Neuron (in vitro differentiated cells): ENCODE measurements around the gene METAP2.
"Not testable (repeated sequence)": the region's sequence is repeated elsewhere in the genome, so short reads cannot be mapped to it uniquely, and the experiment has no call there.

ENCODE experiments used
- H2AFZ ChIP-seq: one replicate; pipeline ENCODE4 v1.6.1; 2013; ENCODE audit warnings: low read depth, mild to moderate bottlenecking, inconsistent platforms, low read length, moderate library complexity
- H3K27me3 ChIP-seq: one replicate; pipeline ENCODE4 v1.6.1; 2013; ENCODE audit warnings: low read length; ENCODE audit not compliant: insufficient read depth
- H3K36me3 ChIP-seq: one replicate; pipeline ENCODE4 v1.6.1; 2013; ENCODE audit warnings: low read length; ENCODE audit not compliant: insufficient read depth
- H3K4me1 ChIP-seq: one replicate; pipeline ENCODE4 v1.6.1; 2013; ENCODE audit warnings: low read length; ENCODE audit not compliant: insufficient read depth
- H3K4me3 ChIP-seq: 2 replicates; pipeline ENCODE4 v1.5.1; 2013; ENCODE audit warnings: mild to moderate bottlenecking, low read length, moderate library complexity
- H3K9me3 ChIP-seq: one replicate; pipeline ENCODE4 v1.6.1; 2013; ENCODE audit warnings: low read length

Gene METAP2

DNA sequence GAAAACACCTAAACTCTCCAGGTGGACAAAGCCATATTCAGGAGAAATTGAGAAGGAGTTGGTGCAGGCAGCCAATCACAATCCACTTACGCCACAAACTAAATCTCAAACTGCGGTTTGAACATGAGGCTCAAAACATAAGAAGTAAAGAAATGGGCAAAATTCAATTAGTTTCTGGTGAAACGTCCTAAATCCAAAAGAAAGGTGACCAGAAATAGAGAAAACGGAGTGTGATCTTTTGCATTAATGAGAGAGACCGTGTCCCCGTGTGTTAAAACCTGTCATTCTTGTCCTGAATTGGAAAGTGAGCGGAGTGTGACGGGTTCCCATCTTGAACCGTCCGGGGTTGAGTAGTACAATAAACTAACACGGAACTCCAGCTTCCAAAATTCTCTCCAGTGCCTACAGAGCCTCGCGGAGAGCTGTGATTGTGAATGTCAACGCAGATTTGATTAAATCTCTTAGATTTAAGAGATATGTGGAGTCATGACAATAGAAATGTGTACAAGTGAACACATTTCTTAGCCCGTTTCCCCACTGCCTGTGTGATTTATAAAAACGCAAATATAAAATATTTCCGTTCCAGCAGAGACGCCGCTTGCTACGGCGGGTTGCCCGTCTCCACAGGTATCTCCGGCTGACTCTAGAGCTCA lies 595 bp upstream of the METAP2 start:
- Histone ChIP-seq H3K4me3 (peak overlapping the region; percentile 78), H2AFZ (peak overlapping the region; percentile 92), H3K27me3 (peaks cover 2% of the 10 kb centered on the region), H3K36me3 (peaks cover 26% of the 10 kb centered on the region), H3K4me1 (peaks cover 15% of the 10 kb centered on the region), H3K9me3 (no peaks in the 10 kb centered on the region)

DNA sequence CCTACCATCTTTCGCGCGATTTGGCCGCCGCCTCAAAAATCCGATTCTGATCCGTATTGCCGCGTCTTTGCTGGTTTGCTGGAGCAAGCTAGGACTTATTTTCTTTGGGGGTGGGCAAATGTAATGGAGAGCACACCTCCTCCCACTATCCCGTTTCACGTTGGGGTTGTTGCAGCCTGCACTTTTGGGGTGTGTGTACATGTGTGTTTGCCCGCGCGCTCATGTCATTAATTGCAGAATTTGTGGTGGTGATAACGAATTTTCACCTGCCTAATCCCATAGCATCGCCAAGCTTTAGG lies 657 bp downstream of the METAP2 start:
- H3K9me3 ChIP-seq: no peaks in the 10 kb centered on the region
- peaks cover 15% of the 10 kb centered on the region for H3K4me1 ChIP-seq
- H3K4me3 ChIP-seq: peak overlapping the region; percentile 78
- H2AFZ ChIP-seq: no peak overlapping the region
- peaks cover 37% of the 10 kb centered on the region for H3K36me3 ChIP-seq
- no peaks in the 10 kb centered on the region for H3K27me3 ChIP-seq

DNA sequence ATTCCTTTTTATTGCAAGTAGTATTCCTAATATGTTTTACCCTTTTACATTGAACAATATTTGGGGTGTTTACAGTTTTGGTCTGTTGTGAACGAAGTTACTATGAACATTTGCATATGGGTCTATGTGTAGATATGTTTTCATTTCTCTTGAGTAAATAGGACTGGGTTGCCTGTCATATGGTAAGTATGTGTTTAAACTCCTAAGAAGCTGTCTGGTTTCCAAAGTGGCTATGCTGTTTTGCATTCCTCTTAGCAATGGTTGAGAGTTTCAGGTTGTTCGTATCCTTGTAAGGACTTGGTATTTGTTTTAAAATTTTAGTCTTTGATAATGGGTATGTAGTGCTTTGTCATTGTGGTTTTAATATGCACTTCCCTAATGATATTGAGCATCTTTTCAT lies 6.3 kb downstream of the METAP2 start:
- Histone ChIP-seq H3K4me1 (peaks cover 6% of the 10 kb centered on the region), H3K27me3 (no peaks in the 10 kb centered on the region), H2AFZ (no peak overlapping the region), H3K36me3 (peaks cover 62% of the 10 kb centered on the region), H3K9me3 (no peaks in the 10 kb centered on the region), H3K4me3 (no peak overlapping the region)

DNA sequence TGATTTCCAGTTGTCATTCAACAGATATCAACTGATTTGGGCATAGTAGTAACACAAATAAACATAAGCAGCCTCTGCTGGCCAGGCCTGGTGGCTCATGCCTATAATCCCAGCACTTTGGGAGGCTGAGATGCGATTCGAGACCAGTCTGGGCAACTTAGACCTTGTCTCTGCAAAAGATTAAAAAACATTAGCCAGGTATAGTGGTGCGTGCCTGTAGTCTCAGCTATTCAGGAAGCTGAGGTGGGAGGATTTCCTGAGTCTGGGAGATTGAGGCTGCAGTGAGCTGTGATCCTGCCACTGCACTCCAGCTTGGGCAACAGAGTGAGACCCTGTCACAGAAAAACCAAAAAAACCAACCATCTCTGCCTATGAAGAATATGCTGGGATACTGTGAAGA lies 7.1 kb downstream of the METAP2 start:
- H3K27me3 ChIP-seq: no peaks in the 10 kb centered on the region
- H3K4me3 ChIP-seq: no peak overlapping the region
- no peaks in the 10 kb centered on the region for H3K9me3 ChIP-seq
- no peaks in the 10 kb centered on the region for H3K4me1 ChIP-seq
- peaks cover 65% of the 10 kb centered on the region for H3K36me3 ChIP-seq
- no peak overlapping the region for H2AFZ ChIP-seq

DNA sequence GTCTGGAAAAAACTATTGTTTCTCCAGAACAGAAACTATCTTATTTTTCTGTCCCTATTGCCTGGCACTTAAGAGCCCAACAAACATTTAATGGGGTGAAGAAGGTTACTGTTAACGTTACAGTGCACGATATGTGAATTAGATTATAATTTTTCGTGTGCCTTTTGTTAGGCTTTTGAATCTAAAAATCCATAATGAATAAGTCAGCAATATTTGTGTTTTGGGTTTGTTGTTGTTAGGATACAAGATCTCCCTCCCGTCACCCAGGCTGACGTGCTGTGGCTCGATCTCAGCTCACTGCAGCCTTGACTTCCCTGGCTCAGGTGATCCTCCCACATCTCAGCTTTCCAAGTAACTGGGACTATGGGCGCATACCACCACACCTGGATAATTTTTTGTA lies 7.9 kb downstream of the METAP2 start:
- no peak overlapping the region for H3K4me3 ChIP-seq
- no peaks in the 10 kb centered on the region for H3K9me3 ChIP-seq
- no peaks in the 10 kb centered on the region for H3K27me3 ChIP-seq
- H3K36me3 ChIP-seq: peaks cover 66% of the 10 kb centered on the region
- no peak overlapping the region for H2AFZ ChIP-seq
- H3K4me1 ChIP-seq: no peaks in the 10 kb centered on the region

DNA sequence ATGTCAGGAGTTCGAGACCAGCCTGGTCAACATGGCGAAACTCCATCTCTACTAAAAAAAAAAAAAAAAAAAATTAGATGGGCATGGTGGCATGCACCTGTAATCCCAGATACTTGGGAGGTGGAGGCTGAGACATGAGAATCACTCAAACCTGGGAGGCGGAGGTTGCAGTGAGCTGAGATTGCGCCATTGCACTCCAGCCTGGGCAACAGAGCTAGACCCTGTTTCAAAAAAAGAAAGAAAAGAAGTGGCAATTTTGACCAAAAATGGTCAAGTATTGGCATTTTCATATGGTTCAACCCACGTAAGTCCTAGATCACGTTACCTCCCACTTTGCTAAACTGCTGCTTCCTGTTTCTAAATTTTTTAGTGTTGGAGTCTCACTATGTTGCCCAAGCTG lies 8.6 kb downstream of the METAP2 start:
- H2AFZ ChIP-seq, H3K4me1 ChIP-seq, H3K4me3 ChIP-seq, H3K27me3 ChIP-seq, H3K9me3 ChIP-seq: not testable (repeated sequence)
- H3K36me3 ChIP-seq: peaks cover 65% of the 10 kb centered on the region

DNA sequence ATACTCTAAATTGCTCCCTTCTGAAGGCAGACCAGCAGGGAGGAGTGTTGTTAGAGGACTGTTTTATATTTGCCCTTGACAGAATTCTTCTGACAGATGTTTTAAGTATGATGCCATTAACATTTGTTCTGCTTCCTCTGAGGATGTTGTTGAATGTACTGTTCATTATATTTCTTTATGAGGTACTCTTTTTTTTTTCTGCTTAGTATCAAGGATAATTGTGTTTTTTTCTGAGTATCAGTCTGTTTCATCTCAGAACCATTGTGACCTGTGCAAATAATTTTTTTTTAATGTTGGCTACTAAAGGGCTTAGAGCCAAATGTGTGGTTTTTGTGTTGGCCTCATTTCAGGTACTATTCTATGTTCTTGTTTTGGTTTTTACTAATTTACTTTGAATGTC lies 10.6 kb downstream of the METAP2 start:
- Histone ChIP-seq H2AFZ (no peak overlapping the region), H3K9me3 (no peaks in the 10 kb centered on the region), H3K4me3 (no peak overlapping the region), H3K36me3 (peaks cover 52% of the 10 kb centered on the region), H3K4me1 (no peaks in the 10 kb centered on the region), H3K27me3 (no peaks in the 10 kb centered on the region)

DNA sequence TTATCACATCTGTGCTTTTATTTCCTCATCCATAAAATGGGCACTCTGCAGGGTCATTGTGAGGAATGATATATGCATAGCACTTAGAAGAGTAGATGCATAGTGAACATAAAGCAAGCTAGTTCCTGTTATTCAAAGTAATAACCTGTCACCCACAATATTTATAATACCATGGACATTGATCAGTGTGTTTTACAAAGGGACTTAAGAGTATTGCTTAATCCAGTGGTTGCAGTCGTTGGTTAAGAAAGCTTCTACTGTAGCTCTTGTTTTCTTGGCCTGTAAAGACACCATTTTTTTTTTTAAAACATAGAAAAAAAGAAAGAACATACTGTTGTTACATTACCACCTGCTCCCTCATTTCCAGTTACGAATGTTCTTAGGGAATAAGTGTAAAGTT lies 13.1 kb downstream of the METAP2 start:
- no peak overlapping the region for H3K4me3 ChIP-seq
- H3K4me1 ChIP-seq: no peaks in the 10 kb centered on the region
- H2AFZ ChIP-seq: no peak overlapping the region
- no peaks in the 10 kb centered on the region for H3K9me3 ChIP-seq
- no peaks in the 10 kb centered on the region for H3K27me3 ChIP-seq
- peaks cover 58% of the 10 kb centered on the region for H3K36me3 ChIP-seq

DNA sequence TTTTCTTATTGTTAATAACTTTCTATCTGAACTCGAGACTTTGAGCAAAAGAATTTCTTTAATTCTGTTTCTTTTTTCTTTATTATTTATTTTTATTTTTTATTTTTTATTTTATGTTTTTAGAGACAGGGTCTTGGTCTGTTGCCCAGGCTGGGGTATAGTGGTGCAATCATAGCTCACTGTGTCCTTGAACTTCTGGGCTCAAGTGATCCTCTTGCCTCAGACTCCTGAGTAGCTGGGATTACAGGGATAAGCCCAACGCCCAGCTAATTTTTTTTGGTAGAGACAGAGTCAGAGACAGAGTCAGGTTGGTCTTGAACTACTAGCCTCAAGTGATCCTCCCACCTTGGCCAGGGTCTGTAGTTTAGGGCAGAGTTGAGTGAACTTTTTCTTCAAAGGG lies 18.5 kb downstream of the METAP2 start:
- Histone ChIP-seq H3K36me3 (peaks cover 73% of the 10 kb centered on the region), H3K9me3 (peaks cover 2% of the 10 kb centered on the region), H2AFZ (no peak overlapping the region), H3K4me3 (no peak overlapping the region), H3K27me3 (no peaks in the 10 kb centered on the region), H3K4me1 (no peaks in the 10 kb centered on the region)

DNA sequence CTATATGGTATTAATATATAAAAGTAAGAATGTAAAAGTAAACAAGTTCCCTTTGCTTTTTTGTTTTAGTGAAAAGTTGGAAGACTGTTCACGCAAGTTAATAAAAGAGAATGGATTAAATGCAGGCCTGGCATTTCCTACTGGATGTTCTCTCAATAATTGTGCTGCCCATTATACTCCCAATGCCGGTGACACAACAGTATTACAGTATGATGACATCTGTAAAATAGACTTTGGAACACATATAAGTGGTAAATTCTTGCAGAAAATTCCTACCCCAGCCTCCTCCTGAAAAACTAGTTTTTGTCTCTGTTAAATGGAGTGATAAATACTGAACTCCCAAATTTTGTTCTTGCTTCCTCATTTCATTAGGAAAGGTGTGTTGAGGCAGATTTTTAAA lies 20.9 kb downstream of the METAP2 start:
- H3K36me3 ChIP-seq: peaks cover 83% of the 10 kb centered on the region
- H3K4me1 ChIP-seq: no peaks in the 10 kb centered on the region
- no peak overlapping the region for H2AFZ ChIP-seq
- no peak overlapping the region for H3K4me3 ChIP-seq
- peaks cover 14% of the 10 kb centered on the region for H3K9me3 ChIP-seq
- H3K27me3 ChIP-seq: no peaks in the 10 kb centered on the region

DNA sequence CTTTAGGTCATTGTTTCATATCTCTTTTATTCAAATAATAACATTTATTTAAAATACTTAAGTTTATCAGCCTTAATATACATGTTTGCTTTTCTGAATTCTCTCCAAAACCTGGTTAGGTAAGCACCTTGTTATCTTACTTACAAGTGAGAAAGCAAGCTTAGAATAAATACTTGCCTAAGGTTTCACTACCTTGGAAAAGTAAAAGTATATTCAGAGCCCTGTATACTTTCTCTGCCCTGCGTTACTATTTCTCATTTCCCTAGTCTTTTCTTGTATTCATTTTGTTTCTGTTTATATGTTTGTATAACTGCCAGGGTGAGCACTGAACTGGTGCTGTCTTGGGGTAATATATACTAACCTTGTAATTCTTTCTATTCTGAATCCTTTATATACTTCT lies 21.5 kb downstream of the METAP2 start:
- Histone ChIP-seq H3K4me1 (no peaks in the 10 kb centered on the region), H3K36me3 (peaks cover 84% of the 10 kb centered on the region), H3K9me3 (peaks cover 14% of the 10 kb centered on the region), H2AFZ (no peak overlapping the region), H3K27me3 (no peaks in the 10 kb centered on the region), H3K4me3 (no peak overlapping the region)

DNA sequence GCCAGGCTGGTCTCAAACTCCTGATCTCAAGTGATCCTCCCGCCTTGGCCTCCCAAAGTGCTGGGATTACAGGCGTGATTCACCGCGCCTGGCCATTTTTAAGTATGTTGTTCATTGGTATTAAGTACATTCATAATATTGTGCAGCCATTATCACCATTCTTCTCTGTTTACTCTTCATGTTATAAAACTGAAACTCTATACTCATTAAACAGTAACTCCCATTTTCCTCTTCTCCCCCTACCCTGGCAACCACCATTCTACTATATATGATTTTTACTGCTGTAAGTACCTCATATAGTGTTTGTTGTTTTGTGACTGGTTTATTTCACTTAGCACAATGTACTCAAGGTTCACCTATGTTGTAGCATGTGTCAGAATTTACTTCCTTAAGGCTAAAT lies 23.1 kb downstream of the METAP2 start:
- no peaks in the 10 kb centered on the region for H3K4me1 ChIP-seq

DNA sequence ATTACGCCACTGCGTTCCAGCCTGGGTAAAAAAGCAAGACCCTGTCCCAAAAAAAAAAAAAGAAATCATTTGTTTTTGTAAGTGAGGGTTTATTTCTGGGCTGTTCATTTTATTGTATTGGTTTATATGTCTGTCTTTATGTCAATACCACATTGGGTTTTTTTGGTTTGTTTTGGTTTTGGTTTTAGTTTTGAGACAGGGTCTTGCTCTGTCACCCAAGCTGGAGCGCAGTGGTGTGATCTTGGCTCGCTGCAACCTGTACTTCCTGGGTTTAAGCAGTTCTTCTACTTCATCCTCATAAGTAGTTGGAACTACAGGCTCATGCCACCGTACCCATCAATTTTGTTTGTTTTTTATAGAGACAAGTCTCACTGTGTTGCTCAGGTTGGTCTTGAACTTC lies 25.0 kb downstream of the METAP2 start:
- peaks cover 18% of the 10 kb centered on the region for H3K9me3 ChIP-seq
- peaks cover 83% of the 10 kb centered on the region for H3K36me3 ChIP-seq
- no peaks in the 10 kb centered on the region for H3K27me3 ChIP-seq
- no peak overlapping the region for H3K4me3 ChIP-seq
- H2AFZ ChIP-seq: no peak overlapping the region
- no peaks in the 10 kb centered on the region for H3K4me1 ChIP-seq

More for the DNA sequence above, 23.1 kb downstream of the METAP2 start:
- H2AFZ ChIP-seq: no peak overlapping the region
- H3K4me3 ChIP-seq: no peak overlapping the region
- peaks cover 16% of the 10 kb centered on the region for H3K9me3 ChIP-seq
- peaks cover 75% of the 10 kb centered on the region for H3K36me3 ChIP-seq
- no peaks in the 10 kb centered on the region for H3K27me3 ChIP-seq

DNA sequence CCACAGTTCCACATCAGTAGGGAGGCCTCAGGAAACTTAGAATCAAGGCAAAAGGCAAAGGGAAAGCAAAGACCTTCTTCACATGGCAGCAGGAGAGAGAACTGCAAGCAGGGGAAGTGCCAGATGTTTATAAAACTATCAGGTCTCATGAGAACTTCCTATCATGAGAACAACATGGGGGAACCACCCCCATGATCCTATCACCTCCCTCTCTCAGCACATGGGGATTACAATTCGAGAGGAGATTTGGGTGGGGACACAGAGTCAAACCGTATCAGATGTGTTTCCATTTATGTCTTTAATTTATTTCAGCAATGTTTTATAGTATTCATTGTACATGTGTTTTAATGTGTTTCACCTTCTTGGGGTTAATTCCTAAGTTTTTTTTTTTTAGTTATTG lies 25.8 kb downstream of the METAP2 start:
- peaks cover 83% of the 10 kb centered on the region for H3K36me3 ChIP-seq
- H2AFZ ChIP-seq: no peak overlapping the region
- H3K4me3 ChIP-seq: no peak overlapping the region
- no peaks in the 10 kb centered on the region for H3K27me3 ChIP-seq
- H3K4me1 ChIP-seq: no peaks in the 10 kb centered on the region
- peaks cover 18% of the 10 kb centered on the region for H3K9me3 ChIP-seq
